ENCODE data around the gene KEL.
A peak's percentile ranks its signal among the peaks of the same experiment; 100 is the strongest.
"Not testable (repeated sequence)": the region's sequence is repeated elsewhere in the genome, so short reads cannot be mapped to it uniquely, and the experiment has no call there.

KEL gene, protein sequence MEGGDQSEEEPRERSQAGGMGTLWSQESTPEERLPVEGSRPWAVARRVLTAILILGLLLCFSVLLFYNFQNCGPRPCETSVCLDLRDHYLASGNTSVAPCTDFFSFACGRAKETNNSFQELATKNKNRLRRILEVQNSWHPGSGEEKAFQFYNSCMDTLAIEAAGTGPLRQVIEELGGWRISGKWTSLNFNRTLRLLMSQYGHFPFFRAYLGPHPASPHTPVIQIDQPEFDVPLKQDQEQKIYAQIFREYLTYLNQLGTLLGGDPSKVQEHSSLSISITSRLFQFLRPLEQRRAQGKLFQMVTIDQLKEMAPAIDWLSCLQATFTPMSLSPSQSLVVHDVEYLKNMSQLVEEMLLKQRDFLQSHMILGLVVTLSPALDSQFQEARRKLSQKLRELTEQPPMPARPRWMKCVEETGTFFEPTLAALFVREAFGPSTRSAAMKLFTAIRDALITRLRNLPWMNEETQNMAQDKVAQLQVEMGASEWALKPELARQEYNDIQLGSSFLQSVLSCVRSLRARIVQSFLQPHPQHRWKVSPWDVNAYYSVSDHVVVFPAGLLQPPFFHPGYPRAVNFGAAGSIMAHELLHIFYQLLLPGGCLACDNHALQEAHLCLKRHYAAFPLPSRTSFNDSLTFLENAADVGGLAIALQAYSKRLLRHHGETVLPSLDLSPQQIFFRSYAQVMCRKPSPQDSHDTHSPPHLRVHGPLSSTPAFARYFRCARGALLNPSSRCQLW

DNA sequence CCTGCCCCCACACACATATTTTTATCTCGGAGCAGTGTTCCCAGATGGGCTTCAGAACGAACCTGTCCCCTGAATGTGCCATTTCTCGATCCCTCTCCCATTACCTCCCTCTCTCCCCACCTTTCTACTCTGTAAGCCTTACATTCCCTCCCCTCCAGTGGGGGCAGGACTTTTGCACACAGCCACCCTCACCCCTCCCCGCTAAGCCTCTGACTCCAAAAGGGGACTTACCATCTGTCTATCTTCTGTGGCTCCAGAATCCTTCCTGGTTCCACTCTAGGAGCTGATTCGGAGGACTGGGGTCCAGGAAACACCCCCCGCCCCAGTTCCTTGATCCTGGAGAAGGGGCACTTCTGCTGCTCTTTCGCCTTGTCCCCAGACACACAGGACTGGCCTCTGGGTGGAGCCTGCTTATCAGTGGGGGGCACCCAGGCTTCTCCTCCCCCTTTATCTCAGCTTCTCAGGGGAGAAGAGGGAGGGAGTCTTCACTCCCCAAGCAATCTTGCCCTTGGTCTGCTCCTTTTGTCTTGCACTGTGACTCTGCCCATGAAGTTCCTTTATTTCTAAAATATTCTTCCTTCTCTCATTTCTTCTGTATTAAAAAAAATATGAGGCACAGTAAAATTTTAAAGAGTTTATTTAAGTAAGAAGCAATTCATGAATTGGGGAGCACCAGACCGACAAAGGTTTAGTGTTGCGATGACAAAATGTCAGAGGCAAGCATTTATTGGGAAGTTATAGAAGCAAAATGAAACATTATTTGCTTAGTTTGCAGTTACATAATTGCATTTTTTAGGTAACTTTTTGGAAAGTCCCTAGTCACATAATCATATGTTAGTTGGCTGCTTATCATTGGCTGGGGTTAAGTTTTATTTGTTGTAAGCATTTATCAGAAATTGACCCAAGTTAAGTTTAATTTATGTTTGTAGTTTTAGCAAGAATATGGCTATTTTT, at the start of gene KEL:
KEL (minus strand) TSS at position 391 of the 954 bp plus-strand sequence; CDS start at position 234, 157 bp downstream.
- DNase-seq (ENCODE audit: low spot score): no peak

DNA sequence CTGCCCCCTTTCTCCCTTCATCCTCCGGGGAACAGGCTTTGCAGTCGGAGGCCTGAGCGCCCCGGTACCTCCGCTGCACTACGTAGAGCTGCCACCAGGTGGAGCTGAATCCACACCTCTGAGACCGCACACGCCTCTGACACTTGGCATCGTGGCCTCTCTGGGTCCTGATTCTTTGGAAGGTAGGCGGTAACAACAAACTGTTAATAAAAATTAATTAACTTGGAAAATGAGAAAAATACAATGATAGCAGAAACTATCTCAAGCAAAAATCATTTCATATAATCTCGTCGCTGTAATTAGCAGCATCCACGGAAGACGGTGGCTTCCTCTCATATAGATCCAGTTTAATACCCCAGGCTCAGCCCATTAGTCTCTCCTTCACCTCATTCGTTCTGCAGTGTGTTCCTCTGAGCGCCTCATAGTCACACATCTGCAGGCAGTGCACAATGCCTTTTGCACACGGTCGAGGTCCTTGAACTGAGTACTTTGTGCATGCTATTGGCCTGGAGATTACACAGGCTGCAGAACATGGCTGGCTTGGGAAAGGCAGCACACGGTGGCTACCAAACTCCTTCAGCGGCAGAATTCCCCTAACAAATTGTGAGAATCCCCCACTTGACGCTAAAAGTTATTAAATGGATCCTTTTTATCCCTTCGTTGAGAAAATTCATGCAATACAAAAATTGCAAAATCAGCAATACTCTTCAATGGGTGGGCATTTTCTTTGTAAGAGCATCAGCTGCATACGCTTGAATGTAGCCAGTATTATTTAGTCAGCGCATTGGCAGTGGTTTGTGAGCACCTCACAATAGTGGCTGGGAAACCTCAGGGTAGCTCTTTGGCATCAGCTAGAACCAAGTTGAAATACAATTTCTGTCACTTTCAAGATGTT, 46.1 kb upstream of the KEL start:
- peak; percentile 87 for DNase-seq (ENCODE audit: low spot score)

GRCh38 chr7:143005632-143006260, 43.6 kb upstream of the KEL start:
- DNase-seq (ENCODE audit: low spot score): no peak

DNA sequence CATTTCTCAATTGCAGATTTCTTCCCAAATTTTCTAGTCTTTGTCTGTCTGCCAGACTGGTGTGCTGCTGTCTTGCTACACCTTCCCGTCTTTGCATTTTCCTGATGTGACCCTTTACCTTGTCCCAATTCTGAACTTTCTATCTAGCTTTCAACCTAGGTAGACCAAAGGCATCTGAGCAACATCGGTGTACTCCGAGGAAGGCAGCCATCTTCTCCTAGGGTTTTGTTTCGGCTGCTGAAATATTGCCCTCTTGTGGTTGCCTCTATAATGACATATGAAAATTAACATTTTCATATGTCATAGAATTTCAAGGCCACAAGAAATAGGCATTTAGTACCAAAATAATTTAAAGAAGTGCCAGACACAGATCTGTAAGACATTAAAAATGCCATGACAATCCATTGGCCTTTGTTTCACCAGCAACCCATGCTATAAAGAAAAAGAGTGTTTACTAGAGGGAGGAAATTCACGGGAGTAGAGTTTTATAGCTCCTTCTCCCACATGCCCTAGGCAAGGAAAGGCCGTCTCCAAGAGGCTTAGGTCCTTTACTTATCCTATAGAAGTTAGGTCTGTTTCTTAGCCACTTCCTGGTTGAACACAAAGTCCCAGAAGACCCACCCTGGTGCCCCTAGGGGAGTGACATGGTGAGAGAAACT, 41.4 kb upstream of the KEL start:
- peak; percentile 56 for DNase-seq (ENCODE audit: low spot score)

DNA sequence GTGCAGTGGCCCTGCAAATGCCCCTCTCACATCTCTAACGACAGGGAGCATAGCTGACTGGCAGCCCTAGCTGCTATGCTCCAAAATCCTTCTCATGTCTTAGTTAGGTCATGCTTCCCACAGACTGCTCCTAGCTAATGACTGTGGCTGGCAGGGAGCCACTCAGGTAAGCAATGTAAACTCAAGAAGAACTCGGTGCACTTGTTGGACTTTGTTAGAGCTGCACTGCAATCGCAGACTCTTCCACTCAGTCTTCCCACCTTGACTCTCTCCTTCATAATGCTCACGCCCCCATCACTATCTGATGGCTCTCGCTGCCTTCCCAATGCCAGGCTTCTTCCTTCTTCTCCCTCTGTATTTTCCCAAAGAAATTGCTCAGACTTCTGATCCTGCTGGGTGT, 40.7 kb upstream of the KEL start:
- no peak for DNase-seq (ENCODE audit: low spot score)

DNA sequence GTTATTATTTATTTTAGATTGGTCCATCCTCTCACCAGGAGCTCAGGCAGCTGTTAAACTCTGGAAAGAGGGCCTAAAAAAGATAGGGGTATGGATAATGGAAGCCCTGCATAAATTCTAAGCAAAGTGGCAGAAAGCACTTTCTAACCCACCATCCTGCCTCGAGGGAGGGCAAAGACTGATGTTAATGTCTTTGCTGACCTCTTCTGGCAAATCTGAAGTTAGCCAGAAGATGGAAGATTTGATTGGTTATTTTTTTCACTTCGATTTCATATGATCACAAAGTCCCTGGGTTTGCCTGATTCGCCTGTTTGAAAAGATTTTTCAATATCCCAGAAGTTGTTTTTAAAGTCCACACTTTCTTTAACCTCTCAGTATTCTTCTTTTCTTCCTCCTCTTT, 39.9 kb upstream of the KEL start:
- DNase-seq (ENCODE audit: low spot score): no peak

- no peak for DNase-seq (ENCODE audit: low spot score)
These were observed 38.5 kb upstream of the KEL start for GRCh38 chr7:143000648-143001047.

GRCh38 chr7:142999793-143000192, 37.6 kb upstream of the KEL start:
- no peak for DNase-seq (ENCODE audit: low spot score)

GRCh38 chr7:142998966-142999365, 36.8 kb upstream of the KEL start:
- no peak for DNase-seq (ENCODE audit: low spot score)

DNA sequence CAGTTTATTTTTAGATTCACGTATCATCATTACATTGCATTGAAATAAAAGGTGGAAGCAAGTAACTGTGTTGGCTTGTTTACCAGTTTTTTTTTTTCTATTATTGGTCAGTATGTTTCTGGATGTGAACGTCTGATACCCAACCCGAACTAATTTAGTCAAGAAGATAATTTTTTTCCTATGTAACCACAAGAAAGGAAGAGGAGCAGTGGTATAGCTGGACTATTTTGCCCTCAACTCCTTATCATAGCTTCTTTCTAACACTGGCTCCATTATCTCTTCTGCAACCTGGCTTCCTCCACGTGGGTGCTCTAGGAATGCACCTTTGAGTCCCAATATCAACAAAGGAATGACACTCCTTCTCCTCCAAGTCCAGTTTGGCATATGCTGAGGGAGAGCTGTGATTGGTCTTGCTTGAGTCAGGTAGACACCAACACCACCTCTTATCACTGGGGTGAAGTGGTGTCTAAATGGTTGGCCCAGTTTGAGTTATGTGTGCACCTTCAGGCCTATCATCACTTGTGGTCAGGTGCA, 35.4 kb upstream of the KEL start:
- no peak for DNase-seq (ENCODE audit: low spot score)

DNA sequence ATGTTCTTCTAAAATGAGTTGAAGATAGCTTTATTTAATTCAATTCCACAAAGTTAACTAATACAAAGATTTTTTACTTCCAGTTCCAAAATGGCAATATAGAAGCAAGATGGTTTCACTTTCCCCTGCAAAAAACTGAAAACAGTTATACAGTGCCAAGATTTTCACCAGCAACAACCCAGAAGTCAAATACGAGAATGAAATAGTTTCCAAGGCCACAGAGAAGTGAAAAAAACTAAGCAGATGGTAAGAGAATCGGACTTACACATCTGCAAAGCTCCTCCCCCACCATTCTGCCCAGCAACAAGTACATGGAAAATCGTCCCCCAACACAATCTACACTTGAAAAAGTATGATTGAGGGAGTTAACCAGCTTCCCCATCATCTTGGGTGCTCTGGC, 30.3 kb upstream of the KEL start:
- DNase-seq (ENCODE audit: low spot score): no peak

- no peak for DNase-seq (ENCODE audit: low spot score)
These were observed 22.1 kb upstream of the KEL start for GRCh38 chr7:142984297-142984696.

DNA sequence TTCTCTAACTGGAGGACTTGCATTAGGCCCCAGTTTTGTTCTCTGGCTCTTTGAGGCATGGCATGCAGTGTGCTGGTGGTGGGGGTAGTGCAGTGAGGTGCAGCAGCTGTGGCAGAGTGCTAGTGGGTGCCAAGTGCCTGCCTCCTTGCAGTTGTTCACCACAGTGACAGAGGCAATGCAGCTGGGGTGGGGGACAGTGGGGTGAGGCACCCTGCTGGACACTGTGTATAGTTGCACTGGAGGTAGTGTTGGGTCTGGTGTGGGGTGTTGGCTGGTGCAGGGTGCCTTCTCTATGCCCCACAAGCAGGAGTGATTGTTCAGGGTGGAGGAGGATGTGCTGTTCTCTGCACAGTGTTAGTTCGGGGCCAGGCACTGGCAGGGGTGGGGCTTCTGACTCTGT, 21.7 kb upstream of the KEL start:
- no peak for DNase-seq (ENCODE audit: low spot score)

GRCh38 chr7:142978402-142978801, 16.2 kb upstream of the KEL start:
- not testable (repeated sequence) for DNase-seq (ENCODE audit: low spot score)

DNA sequence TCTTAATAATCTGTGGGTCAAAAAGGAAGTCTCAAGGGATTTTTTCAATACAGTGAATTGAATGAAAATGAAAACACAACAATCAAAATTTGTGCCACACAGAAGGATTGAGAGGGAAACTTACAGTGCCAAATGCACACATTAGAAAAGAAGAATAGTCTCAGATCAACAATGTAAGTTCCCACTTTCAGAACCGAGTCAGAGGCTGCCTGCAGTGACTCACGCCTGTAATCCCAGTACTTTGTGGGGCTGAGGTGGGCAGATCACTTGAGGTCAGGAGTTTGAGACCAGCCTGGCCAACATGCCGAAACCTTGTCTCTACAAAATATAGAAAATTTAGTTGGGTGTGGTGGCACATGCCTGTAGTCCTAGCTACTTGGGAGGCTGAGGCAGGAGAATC, 12.5 kb upstream of the KEL start:
- no peak for DNase-seq (ENCODE audit: low spot score)

DNA sequence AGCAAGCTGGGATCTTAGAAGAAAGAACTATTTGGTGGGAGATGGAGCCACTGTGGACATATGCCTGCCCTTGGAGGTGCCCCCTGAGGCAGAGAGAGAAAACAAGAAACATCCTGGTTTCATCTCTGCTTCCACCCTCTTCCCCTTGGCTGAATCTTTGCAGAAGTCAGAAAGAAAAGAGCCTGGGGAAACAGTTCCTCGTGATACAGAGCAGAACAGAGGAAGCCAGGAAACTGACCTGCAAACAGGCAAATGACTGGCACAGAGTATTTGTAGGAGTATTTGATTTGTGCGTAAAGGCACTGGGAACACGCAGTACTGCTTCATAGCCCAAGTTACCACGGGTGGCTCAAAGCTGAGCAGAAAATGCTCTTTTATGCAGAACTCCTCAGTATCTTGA, 7.0 kb upstream of the KEL start:
- DNase-seq (ENCODE audit: low spot score): no peak

- no peak for DNase-seq (ENCODE audit: low spot score)
These were observed 6.1 kb upstream of the KEL start for GRCh38 chr7:142968229-142968628.

DNA sequence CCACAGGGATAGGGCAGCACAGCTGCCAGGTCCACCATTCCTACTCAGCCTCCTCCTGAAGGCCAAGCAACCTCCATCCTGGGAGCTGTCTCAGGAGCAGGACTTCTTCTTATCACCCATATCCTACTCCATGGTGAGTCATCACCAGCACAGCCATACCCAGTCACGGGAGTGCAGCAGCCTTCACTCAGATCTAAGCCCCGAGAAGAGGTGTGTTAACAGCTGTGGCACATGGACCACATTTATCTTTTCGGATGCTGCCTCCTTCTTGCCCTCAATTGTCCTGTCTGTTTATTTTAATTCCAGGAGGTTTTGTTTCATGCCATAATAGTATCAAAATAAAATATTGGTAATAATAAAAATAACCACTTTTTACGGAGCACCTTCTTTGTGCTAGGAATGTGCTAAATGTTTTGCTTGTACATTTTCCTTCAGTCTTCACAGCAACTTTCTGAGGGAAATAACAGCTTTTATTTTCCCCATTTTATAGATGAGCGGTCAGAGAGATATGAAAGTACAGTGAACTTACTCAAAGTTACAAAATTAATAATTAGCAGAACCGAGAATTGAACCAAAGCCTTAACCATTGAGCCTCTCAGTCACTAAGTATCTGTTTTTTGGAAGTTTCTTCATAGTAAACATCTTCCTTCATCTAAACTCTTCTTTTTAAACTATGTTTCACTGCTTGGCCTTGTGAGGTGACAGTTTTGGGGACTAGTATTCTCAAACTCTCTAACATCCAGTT, 2.5 kb upstream of the KEL start:
- DNase-seq (ENCODE audit: low spot score): no peak

- DNase-seq (ENCODE audit: low spot score): no peak
These were observed 1.8 kb upstream of the KEL start for GRCh38 chr7:142963993-142964392.
